ENCODE results near the gene NFIX.

The NFIX gene

GRCh38 chr19:13074378-13074777 lies 79.1 kb downstream of the NFIX start:
- DNase-seq (ENCODE audit: low read depth): no peak

GRCh38 chr19:13076320-13076719 lies 81.0 kb downstream of the NFIX start:
- DNase-seq (ENCODE audit: low read depth): no peak

GRCh38 chr19:13076787-13077186 lies 81.5 kb downstream of the NFIX start:
- DNase-seq (ENCODE audit: low read depth): no peak

GRCh38 chr19:13077240-13077639 lies 82.0 kb downstream of the NFIX start:
- DNase-seq (ENCODE audit: low read depth): no peak

- DNase-seq (ENCODE audit: low read depth): no peak
Observed at GRCh38 chr19:13078381-13078780, 83.1 kb downstream of the NFIX start.

- DNase-seq (ENCODE audit: low read depth): no peak
Observed at GRCh38 chr19:13078897-13079541, 83.7 kb downstream of the NFIX start.

- DNase-seq (ENCODE audit: low read depth): peak; percentile 51
Observed at GRCh38 chr19:13079542-13079986, 84.3 kb downstream of the NFIX start.

GRCh38 chr19:13082192-13083007 lies 87.1 kb downstream of the NFIX start:
- DNase-seq (ENCODE audit: low read depth): no peak

GRCh38 chr19:13083008-13083404 lies 87.7 kb downstream of the NFIX start:
- DNase-seq (ENCODE audit: low read depth): no peak

GRCh38 chr19:13083627-13084026 lies 88.4 kb downstream of the NFIX start:
- no peak for DNase-seq (ENCODE audit: low read depth)

GRCh38 chr19:13085666-13086065 lies 90.4 kb downstream of the NFIX start:
- no peak for DNase-seq (ENCODE audit: low read depth)

- DNase-seq (ENCODE audit: low read depth): no peak
Observed at GRCh38 chr19:13086341-13086740, 91.1 kb downstream of the NFIX start.

- DNase-seq (ENCODE audit: low read depth): no peak
Observed at GRCh38 chr19:13087295-13087694, 92.0 kb downstream of the NFIX start.

GRCh38 chr19:13087795-13088537 lies 92.7 kb downstream of the NFIX start:
- no peak for DNase-seq (ENCODE audit: low read depth)

GRCh38 chr19:13089139-13089856 lies 94.0 kb downstream of the NFIX start:
- DNase-seq (ENCODE audit: low read depth): no peak

GRCh38 chr19:13089857-13090507 lies 94.7 kb downstream of the NFIX start:
- no peak for DNase-seq (ENCODE audit: low read depth)

- no peak for DNase-seq (ENCODE audit: low read depth)
Observed at GRCh38 chr19:13090511-13091231, 95.4 kb downstream of the NFIX start.

GRCh38 chr19:13091400-13092157 lies 96.3 kb downstream of the NFIX start:
- DNase-seq (ENCODE audit: low read depth): peak; percentile 35

GRCh38 chr19:13092158-13092543 lies 96.9 kb downstream of the NFIX start:
- no peak for DNase-seq (ENCODE audit: low read depth)

- no peak for DNase-seq (ENCODE audit: low read depth)
Observed at GRCh38 chr19:13092606-13093235, 97.4 kb downstream of the NFIX start.

Data from GM04504 (cell line).